Measurements from ENCODE around the gene NDUFAF8. TPM values are rescaled to one million over a fixed set of nuclear protein-coding genes. Genes with fewer than 3 reads are reported as not detected.

Gene NDUFAF8
- total and polyA plus RNA-seq, 10 of the 15 experiments (the other 5 are each of a cell fraction or from before 2014, with no cell fraction given): 22.0 to 307 (median 106) TPM

GRCh38 chr17:81290230-81290629 is 51.1 kb downstream of the NDUFAF8 start:
- ChIA-PET SMC1A (ENCODE audit: uncharacterized antibody, unreplicated experiment) (interaction anchor here (2.7 kb wide), 1 partner anchor 194 kb away, joined by 14 read pairs; no protein-coding TSS in a partner anchor), RAD21 (ENCODE audit: unreplicated experiment) (no interaction called here), POLR2A (no interaction called here), CTCF (interaction anchor here (1.9 to 2.0 kb wide), 2 partner anchors 195 to 311 kb away, joined by 7 read pairs; no protein-coding TSS in a partner anchor)
- BruUV-seq (replicated peaks): no TSS peak
- no peak overlapping the region for H3K27ac ChIP-seq (ENCODE audit: control insufficient read depth, insufficient read depth)
- H3K4me2 ChIP-seq (ENCODE audit: control insufficient read depth, insufficient read depth): no peak overlapping the region
- TF ChIP-seq RFX5 (IDR thresholded peaks at IDR 0.05; ENCODE audit: low read depth, low read length) (no peak), PKNOX1 (IDR thresholded peaks at IDR 0.05) (no peak), MEF2B (IDR thresholded peaks at IDR 0.05; ENCODE audit: partially characterized antibody, poor library complexity, severe bottlenecking) (no peak), RAD51 (IDR thresholded peaks at IDR 0.05) (no peak), ESRRA (IDR thresholded peaks at IDR 0.05; ENCODE audit: low read length) (no peak), IRF3 (IDR thresholded peaks at IDR 0.05) (no peak), SMAD1 (IDR thresholded peaks at IDR 0.05; ENCODE audit: low read depth, partially characterized antibody) (no peak), BMI1 (IDR thresholded peaks at IDR 0.05; ENCODE audit: borderline replicate concordance) (no peak), ZNF24 (IDR thresholded peaks at IDR 0.05) (no peak), ASH2L (IDR thresholded peaks at IDR 0.05; ENCODE audit: borderline replicate concordance, low read depth) (no peak), REST (IDR thresholded peaks at IDR 0.05; ENCODE audit: low read depth, low read length) (no peak), RAD21 (IDR thresholded peaks at IDR 0.05; ENCODE audit: insufficient read depth, low read depth, low read length) (no peak), NFXL1 (IDR thresholded peaks at IDR 0.05; ENCODE audit: borderline replicate concordance) (no peak), JUNB (IDR thresholded peaks at IDR 0.05) (no peak), SMARCA5 (IDR thresholded peaks at IDR 0.05) (no peak), HDAC6 (IDR thresholded peaks at IDR 0.05; ENCODE audit: unreplicated experiment) (no peak), FOXM1 (IDR thresholded peaks at IDR 0.05; ENCODE audit: low read depth, low read length) (no peak)
- H3K4me3 ChIP-seq: no peak overlapping the region
- no peaks in the 10 kb centered on the region for H3K27me3 ChIP-seq (replicated peaks in 1 of 2; ENCODE audit: control insufficient read depth in 2 of 2, insufficient read depth in 2 of 2, low read length in 1 of 2)
- intact Hi-C loops (cut with micrococcal nuclease; ENCODE audit: unreplicated experiment): loop anchor here (10.0 kb wide), 1 partner anchor 105 kb away; the partner anchor contains the start of gene BAHCC1
- H2AFZ ChIP-seq (ENCODE audit: control insufficient read depth, low read depth, low read length): no peak overlapping the region
- FAIRE-seq (no peak), DNase-seq (ENCODE audit: low read depth, low spot score) (no peak), ATAC-seq (no peak)
- H3K9me3 ChIP-seq (replicated peaks; ENCODE audit: control insufficient read depth, insufficient read depth, low read length): no peaks in the 10 kb centered on the region
- peaks cover 9% of the 10 kb centered on the region for H3K4me1 ChIP-seq (ENCODE audit: control insufficient read depth, insufficient read depth, low read length)
- no peak overlapping the region for H3K9ac ChIP-seq (ENCODE audit: control insufficient read depth, insufficient read depth, low read length)
- in situ Hi-C loops (cut with MboI): no loop called here
- 96% methylated on average over 5 of the region's 5 CpGs for WGBS (ENCODE audit: insufficient coverage, insufficient replicate concordance, low lambda C conversion rate, missing lambda C conversion rate)
- H3K36me3 ChIP-seq (ENCODE audit: control insufficient read depth in 2 of 2, insufficient read depth in 2 of 2, low read length in 1 of 2): peaks cover 0 to 4% of the 10 kb centered on the region in 2 experiments; a peak in 2 of 4 replicates
- peaks cover 36% of the 10 kb centered on the region for H3K79me2 ChIP-seq (ENCODE audit: control insufficient read depth, insufficient read depth, low read length)
- H4K20me1 ChIP-seq (ENCODE audit: control insufficient read depth, insufficient read depth): no peaks in the 10 kb centered on the region

Measured in GM12878 (cell line).